ENCODE data around the gene ADARB2.

The ADARB2 gene

DNA sequence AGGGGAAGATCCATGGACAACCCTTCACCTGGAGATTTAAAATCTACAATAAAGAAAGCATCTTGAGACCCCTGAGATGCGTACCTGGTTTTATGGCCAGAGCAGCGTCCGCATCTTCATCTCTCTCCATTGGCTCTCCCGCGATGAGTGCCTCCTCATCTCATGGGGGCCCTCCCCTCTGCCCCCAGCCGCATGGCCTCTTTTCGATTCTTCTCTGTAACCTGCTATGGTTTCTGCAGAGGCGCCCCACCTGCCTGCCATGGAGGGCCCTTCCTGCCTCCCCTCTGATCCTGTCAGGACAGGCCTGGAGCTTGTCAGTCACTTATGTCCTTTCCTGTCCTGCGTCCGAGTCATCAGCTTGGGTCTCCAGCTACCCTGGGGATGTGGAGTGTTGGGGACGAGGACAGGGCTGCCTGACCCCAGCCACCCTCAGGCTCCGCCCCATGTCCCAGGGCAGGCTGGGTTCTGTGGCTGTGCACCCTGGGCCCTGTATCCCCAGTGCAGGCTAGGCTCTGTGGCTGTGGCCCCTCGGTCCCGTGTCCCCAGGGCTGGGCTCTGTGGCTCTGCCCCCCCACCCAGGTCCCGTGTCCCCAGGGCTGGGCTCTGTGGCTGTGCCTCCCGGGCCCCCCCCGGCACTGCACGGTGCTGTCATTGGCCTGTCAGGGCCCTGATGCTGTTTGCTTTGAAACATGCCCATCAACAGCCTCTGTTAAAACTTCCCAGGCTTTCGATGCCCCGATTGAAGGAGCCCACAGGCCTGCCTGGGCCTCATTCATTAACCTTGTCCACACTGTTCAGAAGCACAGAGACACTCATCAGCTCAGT, 581.3 kb downstream of the ADARB2 start:
- no peak for DNase-seq

DNA sequence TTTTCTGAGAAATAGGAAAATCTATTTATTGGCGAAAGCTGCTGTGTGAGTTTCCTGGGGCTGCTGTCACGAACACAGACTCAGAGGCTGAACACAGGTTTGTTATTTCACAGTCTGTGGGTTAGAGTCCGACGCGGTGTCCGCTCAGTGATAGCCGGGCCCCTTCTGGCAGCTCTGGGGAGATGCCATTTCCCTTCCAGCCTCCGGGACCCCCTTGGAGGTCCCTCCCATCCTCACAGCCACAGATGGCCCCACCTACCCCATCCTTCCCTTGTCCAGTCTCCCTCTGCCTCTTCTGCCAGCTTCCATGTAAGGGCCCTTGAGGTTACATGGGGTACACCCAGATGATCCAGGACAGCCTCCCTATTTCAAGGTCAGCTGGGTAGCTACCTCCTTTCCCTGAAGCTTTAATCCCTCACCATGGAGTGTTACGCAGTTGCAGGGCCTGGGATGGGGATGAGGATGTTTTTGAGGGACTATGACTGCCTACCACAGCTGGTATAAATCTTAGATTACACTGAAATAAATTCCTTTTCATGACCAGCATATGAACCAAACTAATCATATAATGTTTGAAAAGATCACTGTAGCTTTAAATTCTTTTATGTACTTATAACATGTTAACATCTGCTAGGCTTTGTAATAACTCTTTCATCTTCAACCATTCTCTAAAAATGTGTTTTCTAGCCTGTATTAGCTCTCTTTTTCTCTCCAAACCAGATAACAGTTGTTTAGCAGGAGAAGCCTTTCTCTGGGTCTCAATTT, 582.6 kb downstream of the ADARB2 start:
- no peak for DNase-seq

DNA sequence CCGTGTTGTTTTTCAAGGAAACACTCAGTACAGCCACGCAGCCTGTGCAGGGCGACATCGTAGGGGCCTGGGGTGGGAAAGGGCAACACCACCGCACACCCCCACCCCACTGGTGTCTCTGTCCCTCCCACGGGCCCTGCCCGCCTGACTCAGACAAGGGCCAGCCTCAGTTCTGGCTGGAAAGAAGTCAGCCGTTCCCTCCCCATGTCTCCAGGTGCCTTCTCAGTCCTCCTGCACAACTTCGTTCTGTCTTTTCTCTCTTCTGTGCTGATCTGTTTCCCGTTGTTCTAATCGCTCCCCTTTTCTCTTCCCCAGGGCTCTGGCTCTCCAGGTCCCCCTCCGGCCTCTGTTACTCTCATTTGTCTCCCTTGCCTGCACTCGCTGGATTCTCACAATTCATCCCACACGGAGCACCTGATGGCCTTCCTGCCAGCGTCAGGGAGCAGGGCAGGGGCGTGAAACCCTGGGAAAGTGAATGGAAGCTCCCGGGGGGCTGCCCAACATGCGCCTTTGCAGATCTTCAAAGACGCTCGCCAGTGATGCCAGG, 583.4 kb downstream of the ADARB2 start:
- no peak for DNase-seq

DNA sequence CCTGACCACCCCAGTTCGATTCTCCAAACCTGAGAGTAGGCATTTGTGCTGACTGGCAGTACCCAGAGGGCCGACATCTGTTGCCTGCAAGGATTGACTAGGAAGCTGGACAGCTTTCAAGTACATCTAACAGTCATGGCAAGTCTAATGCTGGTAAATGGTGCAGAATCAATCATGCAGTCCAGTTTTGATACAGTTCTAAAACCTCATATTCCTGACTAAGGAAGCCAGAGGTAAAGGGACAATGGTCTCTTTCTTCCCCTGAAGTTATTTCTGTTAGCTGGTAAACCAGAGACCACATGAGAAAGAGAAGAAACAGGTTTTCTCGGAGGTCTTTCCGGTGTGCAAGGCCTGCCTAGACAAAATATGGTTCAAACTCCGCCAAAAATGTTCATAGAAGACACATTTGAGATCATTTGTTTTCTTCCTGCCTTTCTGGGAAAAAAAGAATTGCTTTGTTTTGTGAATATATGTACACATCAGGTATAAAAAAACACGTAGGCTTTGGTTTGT, 584.0 kb downstream of the ADARB2 start:
- no peak for DNase-seq

DNA sequence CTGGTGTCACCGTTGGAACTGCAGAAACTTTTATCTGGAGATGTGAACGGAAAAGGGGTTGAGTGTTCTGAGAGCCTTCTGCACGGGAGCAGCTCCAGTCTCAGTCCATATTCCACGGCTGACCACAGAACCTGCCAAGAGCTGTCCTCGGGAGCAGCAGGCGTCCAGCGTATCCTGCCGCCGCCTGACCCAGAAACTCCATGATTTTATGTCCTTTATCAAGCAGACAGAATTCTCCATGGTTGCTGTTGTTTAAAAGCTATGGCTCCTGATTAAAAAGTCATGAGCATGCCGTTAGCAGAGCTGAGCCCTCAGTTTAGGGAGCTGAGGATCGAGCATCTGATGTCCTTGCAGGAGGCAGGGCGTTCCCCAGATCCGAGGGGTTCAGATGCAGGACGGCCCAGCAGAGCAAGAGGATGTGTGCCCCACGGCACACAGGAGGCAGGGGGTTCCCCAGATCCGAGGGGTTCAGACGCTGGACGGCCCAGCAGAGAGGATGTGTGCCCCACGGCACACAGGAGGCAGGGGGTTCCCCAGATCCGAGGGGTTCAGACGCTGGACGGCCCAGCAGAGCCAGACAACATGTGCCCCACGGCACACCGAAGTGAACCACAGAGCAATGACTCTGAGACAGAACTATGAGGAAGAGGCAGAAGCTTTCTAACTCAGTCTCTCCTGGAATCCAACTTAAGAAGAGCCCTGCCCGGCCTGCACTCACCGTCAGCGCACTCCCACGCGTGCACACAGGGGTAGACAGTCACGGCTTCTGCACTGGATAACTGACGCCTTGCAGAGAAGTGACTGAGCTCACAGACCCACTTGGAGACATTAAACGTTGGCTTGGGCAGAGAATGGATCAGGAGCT, 584.7 kb downstream of the ADARB2 start:
- no peak for DNase-seq

DNA sequence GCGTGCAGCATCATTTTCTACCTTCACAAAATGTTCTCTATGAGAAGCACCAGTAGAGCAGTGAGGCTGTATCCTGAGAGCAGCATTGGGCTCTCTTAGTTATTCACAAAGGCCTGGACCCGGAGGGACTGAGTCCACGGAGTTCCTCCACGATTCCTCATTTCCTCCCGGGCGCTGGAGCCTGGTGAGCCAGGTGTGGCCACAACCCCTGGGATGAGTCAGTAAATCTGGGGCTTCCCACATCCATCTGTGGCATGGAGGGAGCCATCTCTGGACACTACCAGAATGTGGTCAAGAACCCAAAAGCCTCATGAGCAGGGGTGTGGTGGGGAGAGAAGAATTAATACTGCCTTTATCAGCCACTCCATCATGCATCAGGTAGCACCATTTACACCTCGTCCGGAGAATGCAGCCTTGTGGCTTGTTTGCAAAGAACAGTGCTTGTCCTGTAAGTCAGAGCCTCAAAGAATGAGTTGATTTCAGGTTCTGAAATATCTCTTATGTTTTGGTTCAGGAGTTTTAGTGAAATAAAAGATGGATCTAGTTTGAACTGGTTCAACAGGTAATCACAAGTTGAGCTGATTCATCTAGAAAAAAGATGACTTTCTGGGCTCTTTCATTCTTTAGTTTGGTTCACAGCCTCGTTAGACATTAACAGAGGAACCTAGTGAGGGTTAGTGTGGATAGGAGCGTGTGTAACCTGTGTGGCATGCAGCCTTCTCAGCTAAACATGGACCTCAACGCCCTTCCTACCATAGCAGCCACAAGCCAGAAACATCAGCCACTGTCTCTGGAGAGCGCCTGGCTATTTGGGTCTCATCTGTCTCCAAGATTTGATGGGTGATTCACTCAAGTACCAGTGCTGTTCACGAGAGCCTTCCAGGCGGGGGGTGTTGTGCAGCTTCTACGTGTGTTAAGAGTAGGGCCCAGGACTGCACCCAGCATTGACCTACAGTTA, 586.0 kb downstream of the ADARB2 start:
- DNase-seq, result no peak

DNA sequence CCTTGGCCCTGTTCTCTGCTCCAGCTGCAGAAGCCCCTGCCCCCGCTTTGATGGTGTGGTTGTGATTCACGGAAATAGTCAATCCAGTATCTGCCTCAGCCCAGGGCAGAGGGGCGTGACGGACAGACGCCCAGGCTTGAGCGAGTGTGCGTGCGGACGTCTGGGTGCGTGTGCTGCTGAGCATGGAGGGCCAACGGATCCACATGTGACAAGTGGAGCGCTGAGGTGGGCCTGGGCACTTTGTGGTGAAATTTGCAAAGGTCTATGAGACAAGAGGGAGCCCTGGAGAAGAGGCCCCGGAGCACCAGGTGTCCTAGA, 586.7 kb downstream of the ADARB2 start:
- no peak for DNase-seq

DNA sequence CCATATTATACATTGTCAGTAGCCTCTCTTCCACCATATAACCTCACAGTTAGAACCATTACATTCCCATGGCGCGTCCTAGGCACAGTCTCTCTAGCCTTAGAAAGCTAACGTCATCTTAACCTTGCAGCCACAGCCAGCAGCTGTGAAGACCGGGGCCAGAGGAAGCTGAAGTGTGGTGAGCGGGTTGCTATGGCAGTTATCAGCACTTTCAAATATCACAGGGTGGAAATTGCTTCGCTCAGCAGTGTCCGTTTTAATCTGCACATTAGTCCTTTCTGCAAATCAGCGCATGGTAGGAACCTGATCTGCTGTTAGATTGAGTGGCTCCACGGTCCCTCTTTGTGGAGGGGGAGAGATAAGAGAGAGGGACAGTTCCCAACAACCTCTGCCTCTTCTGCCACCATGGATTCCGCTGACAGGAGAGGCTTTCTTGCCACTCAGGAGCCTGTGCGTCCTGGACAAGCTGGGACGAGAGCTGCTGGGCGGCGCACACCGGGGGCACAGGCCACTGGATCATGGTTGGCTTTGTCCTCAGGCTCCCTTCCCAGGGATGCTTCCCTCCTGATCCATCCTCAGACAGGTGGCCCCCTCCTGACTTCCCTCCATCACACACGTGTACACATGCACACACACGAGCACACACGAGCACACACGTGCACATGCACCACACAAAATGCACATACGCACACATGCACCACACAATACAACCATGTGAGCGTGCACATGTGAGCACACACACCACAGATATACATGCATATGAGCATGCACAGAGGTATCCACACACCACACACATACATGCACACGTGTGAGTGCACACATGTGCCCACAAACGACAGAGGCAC, 587.3 kb downstream of the ADARB2 start:
- DNase-seq, result no peak

DNA sequence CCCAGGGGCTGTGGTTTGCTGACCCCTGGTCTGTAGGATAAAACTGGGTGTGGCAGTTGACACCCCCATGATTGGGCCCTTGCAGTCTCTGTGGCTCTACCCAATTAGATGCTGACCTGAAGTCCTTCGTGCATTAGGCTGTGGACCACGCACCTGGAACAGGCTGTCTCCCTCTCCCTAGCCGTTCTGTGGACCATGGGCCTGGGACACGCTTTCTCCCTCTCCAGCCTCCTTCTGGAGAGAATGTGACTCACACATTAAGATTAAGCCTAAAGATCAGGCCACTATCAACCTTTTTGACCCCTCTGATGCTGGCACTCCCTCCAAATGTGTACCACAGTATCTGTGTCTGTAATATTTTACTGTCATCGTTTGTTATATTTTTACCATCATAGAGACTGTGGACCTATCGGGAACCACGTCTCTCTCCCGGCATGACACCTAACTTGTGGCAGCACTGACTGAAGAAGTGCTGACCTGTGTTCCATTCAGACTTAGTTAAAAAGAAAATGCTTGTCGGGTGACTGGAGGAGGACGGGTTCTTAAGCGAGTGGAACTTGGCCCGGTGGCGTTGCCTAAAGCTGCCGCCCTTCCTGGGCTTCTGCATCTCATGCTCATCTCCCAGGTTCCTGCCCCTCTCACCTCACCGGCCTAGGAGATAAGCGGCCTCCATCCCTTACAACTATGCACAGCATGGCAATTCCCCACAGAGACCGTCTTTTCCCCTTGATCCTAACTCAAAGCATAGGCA, 588.3 kb downstream of the ADARB2 start:
- DNase-seq, result no peak

DNA sequence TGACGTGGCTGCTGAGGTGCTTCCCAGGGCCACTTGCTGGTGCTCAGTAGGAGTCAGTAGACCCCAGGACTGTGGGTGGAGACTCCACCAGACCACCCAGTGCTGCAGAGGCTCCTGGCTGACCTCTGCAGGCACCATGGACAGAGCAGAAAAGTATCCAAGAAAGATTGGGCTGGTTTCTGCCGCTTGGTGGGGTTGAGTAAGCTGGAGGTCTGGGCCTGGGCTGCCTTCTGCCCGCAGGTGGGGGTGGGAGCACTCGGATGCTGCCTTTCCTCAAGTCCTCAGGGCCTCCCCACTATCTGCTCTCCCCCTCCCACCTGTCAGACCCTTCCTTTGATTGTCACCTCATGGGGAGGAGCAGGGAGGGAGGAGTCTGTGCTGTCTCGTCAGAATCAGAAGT, 589.5 kb downstream of the ADARB2 start:
- DNase-seq, result no peak

DNA sequence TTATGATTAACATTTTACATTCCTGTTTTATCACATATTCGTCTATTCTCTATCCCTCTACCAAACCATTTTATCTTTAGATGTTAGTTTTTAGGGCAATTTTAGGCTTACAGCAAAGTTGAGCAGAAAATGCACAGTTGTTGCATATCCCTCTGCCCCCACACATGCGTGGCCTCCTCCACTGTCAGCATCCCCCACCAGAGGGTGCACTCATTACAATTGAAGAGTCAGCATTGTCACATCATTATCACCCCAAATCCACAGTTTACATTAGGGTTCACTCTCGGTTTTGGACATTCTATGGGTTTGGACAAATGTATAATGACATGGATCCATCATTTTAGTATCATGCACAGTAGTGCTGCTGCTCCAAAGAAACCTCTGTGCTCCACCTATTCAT, 594.7 kb downstream of the ADARB2 start:
- DNase-seq, result no peak

DNA sequence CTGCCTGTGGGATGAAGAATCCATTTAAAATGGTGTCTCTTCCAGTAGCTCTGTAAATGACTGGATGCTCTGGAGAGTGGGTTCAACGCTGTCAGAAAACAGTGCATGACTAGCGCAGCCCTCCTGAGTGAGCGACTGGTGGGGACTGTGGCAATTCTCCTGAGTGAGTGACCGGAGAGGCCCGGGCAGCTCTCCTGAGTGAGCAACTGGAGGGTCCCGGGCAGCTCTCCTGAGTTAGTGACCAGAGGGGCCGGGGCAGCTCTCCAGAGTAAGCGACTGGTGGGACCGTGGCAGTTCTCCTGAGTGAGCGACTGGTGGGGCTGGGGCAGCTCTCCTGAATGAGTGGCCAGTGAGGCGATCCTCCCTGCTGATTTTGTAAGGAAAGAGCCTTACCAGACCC, 595.6 kb downstream of the ADARB2 start:
- DNase-seq, result no peak

DNA sequence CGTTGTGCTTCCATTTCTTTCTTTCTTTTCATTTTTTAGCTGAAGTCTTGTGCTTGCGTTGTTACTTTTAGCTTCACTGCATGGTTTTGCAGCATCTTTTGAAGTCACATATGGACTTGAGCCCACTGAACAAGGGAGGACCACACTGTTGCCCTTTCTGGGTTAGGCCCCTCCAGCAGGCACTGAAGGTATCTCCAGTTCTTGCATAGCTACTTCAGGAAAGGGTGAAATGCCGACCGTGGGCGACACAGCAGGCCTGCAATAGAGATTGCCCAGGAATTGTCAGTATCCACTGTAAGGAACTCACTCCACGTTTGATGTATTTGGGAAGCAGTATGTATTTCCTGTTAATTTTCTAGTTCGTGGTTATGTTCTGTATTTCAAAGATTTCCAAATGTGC, 596.1 kb downstream of the ADARB2 start:
- no peak for DNase-seq

DNA sequence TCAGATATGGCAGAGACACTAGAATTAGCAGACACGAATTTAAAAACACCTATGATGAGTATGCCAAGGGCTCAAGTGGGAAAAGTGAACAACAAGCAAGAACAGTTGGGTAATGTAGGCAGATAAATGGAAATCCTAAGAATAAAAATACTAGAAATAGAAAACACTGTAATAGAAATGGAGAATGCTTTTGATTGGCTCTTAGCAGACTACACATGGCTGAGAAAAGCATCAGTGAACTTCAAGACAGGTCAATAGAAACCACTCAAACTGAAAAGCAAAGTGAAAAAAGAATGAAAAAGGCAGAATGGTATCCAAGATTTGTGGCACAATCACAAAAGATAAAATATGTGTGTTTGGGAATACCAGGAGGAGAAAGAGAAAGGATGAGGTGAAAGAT, 598.8 kb downstream of the ADARB2 start:
- no peak for DNase-seq

DNA sequence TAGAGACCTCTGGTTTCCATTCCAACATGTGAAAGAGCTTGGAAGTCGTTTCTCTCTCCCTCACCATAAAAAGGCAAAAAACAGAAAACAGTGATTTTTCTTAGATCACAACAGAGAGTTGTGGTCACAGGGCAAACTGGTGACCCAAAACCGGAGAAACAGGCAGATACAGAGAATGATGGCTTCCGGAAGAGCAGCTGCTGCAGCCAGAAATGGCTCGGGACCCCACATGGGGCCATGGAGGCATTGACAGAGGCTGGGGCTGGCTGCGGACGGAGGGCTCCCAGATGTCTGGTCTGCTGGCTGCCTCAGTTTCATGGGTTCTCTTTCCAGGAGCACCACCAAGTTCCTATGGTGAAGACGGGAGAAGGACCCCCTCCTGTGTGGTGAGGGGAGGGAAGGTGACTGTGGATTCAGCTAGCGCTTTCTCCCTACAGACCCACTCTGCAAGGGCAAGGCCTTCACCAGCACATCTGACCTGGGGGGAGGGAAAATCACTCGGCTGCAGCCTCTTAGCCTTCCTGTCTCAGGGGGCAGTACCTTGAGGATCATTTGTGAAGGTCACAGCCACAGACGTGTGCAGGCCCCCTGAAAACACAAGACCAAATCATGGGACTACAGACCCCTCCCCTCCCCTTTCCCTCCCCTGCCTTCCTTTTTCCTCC, 599.7 kb downstream of the ADARB2 start:
- no peak for DNase-seq

DNA sequence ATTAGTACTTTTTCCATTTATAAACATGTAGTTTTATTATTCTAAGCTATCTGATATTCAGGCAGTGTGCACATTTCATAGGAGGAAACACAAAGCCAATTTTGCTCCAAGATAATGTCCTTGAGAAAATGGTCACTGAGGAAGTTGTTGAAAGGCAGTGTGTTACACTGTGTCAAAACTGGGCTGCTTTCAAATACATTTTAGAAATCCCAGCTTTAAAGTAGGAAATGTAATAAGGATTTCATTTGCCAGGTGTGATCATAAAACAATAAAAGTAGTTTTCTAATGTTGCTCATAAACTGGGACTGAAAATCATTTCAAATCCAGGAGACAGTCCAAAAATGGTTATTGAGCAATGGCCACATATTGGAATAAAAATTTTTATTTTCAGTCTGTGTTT, 601.1 kb downstream of the ADARB2 start:
- no peak for DNase-seq

DNA sequence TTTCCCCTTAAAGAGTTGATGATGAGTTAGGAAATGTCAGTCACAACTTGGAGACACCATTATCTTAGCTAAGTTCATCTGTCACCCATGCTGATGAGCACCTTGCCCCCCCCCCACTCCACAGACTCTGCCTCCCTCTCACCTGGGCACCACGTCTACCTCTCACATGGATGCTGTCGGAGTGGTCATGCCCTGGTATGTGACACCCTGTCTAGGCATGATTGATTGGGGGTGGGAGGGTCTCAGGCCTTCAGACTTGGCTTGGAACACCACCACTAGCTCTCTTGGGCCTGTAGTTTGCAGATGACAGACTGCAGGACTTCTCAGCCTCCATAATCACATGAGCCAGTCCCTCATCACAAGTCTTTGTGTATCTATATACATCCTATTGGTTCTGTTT, 603.2 kb downstream of the ADARB2 start:
- no peak for DNase-seq

DNA sequence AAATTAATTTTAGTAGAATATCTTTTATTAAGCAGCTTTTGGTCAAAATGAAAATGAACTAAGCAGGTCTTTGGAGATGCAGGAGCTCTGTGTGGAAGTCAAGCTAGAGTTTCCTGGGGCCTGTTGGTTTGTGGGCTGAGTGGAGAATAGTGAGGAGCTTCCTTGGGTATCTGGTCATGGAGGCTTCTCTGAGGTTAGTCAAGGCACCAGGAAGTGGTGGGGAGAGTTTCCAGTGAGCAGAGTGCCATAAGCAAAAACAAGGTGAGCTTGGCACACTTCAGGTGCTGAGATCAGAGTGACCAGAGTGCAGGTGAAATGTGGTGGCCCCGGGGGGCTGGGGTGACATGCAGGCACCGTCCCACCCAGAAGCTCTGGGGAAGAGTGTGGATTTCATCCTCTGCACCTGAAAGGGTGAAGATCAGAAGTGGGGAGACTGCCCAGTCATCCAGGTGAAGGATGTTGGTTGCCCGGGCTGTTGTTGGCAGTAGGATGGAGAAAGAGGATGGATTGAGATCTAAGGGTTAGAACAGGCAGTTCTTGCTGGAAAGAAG, 603.8 kb downstream of the ADARB2 start:
- no peak for DNase-seq

DNA sequence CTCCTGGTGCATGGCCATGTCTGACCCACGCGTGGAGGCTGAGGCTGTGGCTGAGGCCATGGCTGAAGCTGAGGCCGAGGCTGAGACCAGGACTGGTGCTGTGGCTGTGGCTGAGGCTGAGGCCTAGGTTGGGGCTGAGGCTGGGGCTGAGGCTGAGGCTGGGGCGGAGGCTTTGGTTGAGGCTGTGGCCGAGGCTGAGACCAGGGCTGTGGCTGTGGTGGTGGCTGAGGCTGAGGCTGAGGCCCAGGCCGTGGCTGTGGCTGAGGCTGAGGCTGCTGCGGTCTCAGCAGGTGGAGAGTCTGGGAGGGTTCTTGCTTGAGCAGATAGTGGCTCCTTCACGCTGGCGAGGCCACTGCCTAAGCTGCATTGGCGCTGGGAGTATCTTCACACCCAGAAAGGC, 604.7 kb downstream of the ADARB2 start:
- no peak for DNase-seq
